ENCODE results near the gene FTO.

DNA sequence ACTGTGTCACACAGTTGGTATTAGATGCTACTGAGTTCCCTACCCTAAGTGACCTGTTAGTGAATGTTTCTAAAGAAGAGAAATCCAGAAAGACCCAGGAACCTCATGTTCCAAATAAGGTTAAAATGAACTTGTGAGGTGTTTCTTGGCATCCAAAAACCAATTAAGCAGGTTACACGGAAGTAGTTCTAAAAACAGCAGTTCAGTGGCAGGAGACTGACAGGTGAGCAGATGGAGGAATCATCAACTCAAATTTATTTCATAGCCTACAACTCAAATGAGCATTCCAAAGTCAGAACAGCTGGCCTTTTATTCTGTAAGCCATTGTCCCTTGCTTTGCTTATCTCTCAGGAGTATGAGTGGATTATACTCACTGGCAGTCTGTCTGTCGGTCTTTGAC lies 394.3 kb downstream of the FTO start:
- TF ChIP-seq, protein P1, sequence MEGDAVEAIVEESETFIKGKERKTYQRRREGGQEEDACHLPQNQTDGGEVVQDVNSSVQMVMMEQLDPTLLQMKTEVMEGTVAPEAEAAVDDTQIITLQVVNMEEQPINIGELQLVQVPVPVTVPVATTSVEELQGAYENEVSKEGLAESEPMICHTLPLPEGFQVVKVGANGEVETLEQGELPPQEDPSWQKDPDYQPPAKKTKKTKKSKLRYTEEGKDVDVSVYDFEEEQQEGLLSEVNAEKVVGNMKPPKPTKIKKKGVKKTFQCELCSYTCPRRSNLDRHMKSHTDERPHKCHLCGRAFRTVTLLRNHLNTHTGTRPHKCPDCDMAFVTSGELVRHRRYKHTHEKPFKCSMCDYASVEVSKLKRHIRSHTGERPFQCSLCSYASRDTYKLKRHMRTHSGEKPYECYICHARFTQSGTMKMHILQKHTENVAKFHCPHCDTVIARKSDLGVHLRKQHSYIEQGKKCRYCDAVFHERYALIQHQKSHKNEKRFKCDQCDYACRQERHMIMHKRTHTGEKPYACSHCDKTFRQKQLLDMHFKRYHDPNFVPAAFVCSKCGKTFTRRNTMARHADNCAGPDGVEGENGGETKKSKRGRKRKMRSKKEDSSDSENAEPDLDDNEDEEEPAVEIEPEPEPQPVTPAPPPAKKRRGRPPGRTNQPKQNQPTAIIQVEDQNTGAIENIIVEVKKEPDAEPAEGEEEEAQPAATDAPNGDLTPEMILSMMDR (conservative IDR thresholded peaks at IDR 0.05) = no peak
- no peak for TF ChIP-seq ZFX (IDR thresholded peaks at IDR 0.05)
